Measurements from ENCODE around the gene KANK4. TPM values are rescaled to one million over a fixed set of nuclear protein-coding genes. Genes with fewer than 3 reads are reported as not detected.

The KANK4 gene
- total RNA-seq, 6 donors from 2014 or later: 0.63 to 9.8 (median 3.7) TPM

DNA sequence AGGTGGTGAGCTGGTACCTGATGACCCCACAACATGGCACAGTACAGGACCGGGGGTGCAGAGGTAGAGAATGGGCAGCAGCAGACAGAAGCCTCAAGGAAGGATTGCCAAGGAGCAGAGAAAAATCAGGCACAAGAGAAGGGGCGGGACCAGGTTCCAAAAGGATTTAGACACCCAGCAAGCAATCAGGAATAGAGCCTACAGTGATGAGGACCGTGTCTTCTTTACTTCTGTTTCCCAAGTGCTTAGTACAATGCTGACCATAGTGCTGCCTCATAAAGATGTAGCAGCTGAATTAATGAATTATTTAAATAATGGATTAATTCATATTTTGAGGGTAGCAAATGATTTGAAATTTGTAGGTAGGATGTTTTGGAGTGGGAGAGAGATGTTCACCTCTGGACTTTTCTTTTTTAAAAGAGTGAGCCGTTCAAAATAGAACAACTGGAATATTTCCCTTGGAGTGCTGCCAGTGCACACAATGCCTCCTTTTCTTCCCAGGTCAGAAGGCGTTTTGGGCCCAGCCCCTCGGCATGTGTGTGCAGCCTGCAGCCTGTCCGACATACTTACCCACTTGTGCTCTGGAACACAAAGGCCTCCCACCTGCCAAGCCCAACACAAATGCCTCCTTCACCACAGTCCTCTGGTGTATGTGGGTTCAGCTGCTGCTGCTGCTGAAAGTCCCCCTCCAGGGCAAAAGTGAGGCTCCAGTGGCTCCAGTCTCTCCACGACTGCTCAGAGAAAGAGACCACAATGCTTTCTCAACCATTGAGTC, 19.6 kb downstream of the KANK4 start:
- Histone ChIP-seq H3K27me3 (no peaks in the 10 kb centered on the region), H3K9me3 (no peaks in the 10 kb centered on the region), H3K36me3 (no peaks in the 10 kb centered on the region), H3K4me1 (peaks cover 0 to 3% (median 0%) of the 10 kb centered on the region in 4 donors), H3K4me3 (no peak overlapping the region), H3K27ac (no peak overlapping the region)
- DNase-seq (no peak), ATAC-seq (ENCODE audit: low FRiP score in 2 of 2) (no peak)
- TF ChIP-seq CTCF (IDR thresholded peaks at IDR 0.05) (no peak), POLR2A (IDR thresholded peaks at IDR 0.05) (no peak), EP300 (IDR thresholded peaks at IDR 0.05) (no peak), POLR2AphosphoS5 (IDR thresholded peaks at IDR 0.05) (no peak)
- 41 to 50% methylated on average over 6 to 8 of the region's 8 CpGs for WGBS, 2 donors

- H3K27me3 ChIP-seq: no peaks in the 10 kb centered on the region
- WGBS, 2 donors: 9 to 18% methylated on average over 6 of the region's 6 CpGs
- H3K27ac ChIP-seq: no peak overlapping the region
- DNase-seq (no peak), ATAC-seq (ENCODE audit: low FRiP score in 2 of 2) (no peak)
- TF ChIP-seq POLR2AphosphoS5 (IDR thresholded peaks at IDR 0.05) (no peak), EP300 (IDR thresholded peaks at IDR 0.05) (no peak), POLR2A (IDR thresholded peaks at IDR 0.05) (no peak), CTCF (IDR thresholded peaks at IDR 0.05) (no peak)
- H3K9me3 ChIP-seq: no peaks in the 10 kb centered on the region
- peaks cover 0 to 3% (median 0%) of the 10 kb centered on the region in 4 donors for H3K4me1 ChIP-seq
- H3K4me3 ChIP-seq: no peak overlapping the region
- H3K36me3 ChIP-seq: no peaks in the 10 kb centered on the region
Measured at GRCh38 chr1:62295921-62296491, 23.2 kb downstream of the KANK4 start.

DNA sequence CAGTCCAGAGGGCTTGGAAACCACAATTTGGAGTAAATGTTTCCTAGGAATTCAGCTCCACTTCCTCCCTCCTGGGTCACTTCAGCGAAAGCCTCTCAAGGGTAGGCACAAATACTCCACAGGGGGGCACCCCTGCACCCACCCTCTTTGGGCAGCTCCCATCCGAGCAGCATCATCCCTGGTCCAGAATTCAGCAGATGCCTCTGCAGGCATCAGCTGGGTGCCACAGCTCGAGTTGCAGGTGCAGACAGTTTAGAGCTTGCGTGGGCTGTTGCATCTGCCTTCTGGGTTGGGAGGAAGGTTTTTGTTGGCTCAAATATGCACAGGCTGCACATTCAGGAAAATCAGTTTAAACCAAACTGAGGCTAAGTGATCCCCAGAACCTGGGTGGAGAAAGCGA, 25.0 kb downstream of the KANK4 start:
- Histone ChIP-seq H3K36me3 (no peaks in the 10 kb centered on the region), H3K4me3 (no peak overlapping the region), H3K4me1 (peaks cover 0 to 3% (median 0%) of the 10 kb centered on the region in 4 donors), H3K27me3 (no peaks in the 10 kb centered on the region), H3K27ac (no peak overlapping the region), H3K9me3 (no peaks in the 10 kb centered on the region)
- WGBS, 2 donors: 68 to 70% methylated on average over 5 of the region's 5 CpGs
- TF ChIP-seq EP300 (IDR thresholded peaks at IDR 0.05): no peak
- peak in 1 of 6 experiments; percentile 11 for TF ChIP-seq CTCF (IDR thresholded peaks at IDR 0.05)
- DNase-seq: no peak
- ATAC-seq (ENCODE audit: low FRiP score in 2 of 2): peak in 1 of 2 donors; percentile 54

DNA sequence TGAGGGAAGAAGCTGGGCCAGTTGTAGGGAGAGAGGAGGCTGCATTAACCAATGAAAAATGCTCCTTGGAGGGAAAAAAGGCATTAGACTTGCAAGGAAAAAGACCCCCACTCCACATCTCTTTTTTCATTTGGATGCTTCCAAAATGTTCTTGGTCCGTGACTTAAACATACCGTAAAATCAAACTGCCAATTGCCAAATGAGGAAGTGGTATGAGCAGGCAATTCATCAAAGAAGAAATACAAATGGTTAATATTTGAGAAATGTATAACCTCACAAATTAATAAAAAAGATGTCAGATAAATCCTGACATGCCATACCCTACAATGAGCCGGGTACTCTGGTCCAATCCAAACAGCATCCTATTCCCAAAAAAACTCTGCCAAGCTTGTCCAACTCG, 30.6 kb downstream of the KANK4 start:
- TF ChIP-seq POLR2AphosphoS5 (IDR thresholded peaks at IDR 0.05): no peak
- no peak for TF ChIP-seq POLR2A (IDR thresholded peaks at IDR 0.05)
- TF ChIP-seq EP300 (IDR thresholded peaks at IDR 0.05): no peak
- TF ChIP-seq CTCF (IDR thresholded peaks at IDR 0.05): no peak
- H3K36me3 ChIP-seq: no peaks in the 10 kb centered on the region
- H3K4me1 ChIP-seq: peaks cover 6 to 18% (median 13%) of the 10 kb centered on the region in 4 donors
- H3K27ac ChIP-seq: no peak overlapping the region
- H3K9me3 ChIP-seq: no peaks in the 10 kb centered on the region
- WGBS, 2 donors: 80 to 81% methylated on average over 4 of the region's 4 CpGs
- DNase-seq: no peak
- no peak for ATAC-seq (ENCODE audit: low FRiP score in 2 of 2)
- no peak overlapping the region for H3K4me3 ChIP-seq
- no peaks in the 10 kb centered on the region for H3K27me3 ChIP-seq
